GM19193 (cell line): Measurements from ENCODE around the gene HSFX4.
"Not testable (repeated sequence)": the region's sequence is repeated elsewhere in the genome, so short reads cannot be mapped to it uniquely, and the experiment has no call there.

Experiments
- POLR2A ChIP-seq: IDR thresholded peaks from 4 replicates; pipeline ENCODE4 v1.6.1; 2011; ENCODE audit not compliant: insufficient read depth, insufficient read length; ENCODE audit errors: extremely low read depth

The HSFX4 gene

DNA sequence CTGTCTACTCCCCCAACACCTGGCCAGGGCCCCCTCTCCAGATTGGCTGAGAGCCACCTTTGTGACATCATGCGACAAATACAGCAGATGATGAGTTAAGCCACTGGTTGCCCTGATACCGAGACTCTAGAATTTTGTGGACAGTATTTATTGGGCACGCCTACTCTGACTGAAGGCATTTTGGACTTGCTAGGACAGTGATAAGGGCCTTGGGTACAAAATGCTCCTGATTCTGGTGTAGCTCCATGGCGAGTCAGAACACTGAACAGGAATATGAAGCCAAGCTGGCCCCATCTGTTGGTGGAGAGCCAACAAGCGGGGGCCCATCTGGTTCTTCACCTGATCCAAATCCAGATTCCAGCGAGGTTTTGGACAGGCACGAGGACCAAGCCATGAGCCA, at the start of gene HSFX4:
TSS of gene HSFX4 (plus strand) at position 174 of the 400 bp plus-strand sequence. CDS start at position 246, 72 bp downstream.
- not testable (repeated sequence) for TF ChIP-seq POLR2A

- TF ChIP-seq POLR2A, result no peak
Measured at GRCh38 chrX:149881081-149881711, 48.2 kb upstream of the HSFX4 start, which contains the start of gene MAGEA8. Gene MAGEA8 (plus strand): TSS chrX:149881183. CDS start chrX:149884273, 3,090 bp downstream.

- no peak for TF ChIP-seq POLR2A
Measured at GRCh38 chrX:149898554-149898953, 30.8 kb upstream of the HSFX4 start.

DNA sequence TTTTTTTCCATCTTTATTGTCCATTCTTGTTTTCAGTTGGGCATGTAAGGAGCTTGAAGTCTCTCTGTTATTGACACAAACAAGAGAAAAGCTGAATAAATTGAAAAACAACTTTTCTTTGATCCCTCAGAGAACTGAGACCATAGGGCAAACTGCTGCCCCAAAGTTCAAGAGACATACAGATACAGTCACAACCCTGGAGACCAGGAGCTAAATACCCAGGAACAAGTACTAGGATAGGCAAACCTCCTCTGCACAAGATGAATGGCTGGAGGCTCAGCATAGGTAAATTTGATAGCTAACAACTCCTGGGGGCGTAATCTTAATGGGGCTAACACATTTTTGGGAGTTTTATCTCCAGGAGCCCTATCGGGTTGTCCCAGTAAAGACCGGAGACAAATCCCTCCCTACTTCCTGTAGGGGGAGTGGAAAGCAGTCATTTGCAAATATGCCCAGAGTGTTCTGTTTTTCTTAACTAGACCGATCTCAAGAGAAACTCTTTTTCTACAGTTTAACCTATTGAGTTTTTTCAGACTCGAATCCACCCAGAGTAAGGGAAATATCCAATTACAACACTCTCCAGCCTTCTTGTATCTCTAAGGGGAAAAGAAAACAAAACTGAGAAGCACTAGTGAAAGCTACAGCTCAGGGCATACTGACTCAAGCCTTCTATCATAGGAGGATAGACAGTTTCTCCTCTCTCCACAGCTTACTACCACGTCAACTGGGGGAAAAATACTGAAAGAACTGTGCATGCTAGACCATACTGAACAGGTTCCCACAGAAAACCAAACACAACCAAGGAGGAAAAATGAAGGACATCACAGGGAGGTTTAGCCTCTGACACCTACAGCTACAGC, 25.3 kb upstream of the HSFX4 start:
- no peak for TF ChIP-seq POLR2A

- TF ChIP-seq POLR2A, result no peak
Measured at GRCh38 chrX:149908308-149908707, 21.1 kb upstream of the HSFX4 start.

DNA sequence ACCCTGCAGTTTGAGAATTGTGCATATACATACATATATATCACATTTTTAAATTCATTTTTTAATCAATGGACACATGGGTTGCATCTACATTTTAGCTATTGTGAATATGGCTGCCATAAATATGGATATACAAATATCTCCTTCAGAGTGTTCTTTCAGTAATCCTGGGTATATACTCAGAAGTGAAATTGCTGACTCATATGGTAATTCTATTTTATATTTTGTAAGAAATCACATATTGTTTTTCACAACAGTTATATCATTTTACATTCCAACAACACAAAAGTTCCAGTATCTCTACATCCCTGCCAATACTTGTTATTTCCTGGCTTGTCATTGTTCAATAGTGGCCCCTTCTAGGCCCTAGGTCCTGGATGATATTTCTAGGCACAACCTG, 20.6 kb upstream of the HSFX4 start:
- TF ChIP-seq POLR2A, result no peak

- no peak for TF ChIP-seq POLR2A
Measured at GRCh38 chrX:149909324-149910177, 19.8 kb upstream of the HSFX4 start.

DNA sequence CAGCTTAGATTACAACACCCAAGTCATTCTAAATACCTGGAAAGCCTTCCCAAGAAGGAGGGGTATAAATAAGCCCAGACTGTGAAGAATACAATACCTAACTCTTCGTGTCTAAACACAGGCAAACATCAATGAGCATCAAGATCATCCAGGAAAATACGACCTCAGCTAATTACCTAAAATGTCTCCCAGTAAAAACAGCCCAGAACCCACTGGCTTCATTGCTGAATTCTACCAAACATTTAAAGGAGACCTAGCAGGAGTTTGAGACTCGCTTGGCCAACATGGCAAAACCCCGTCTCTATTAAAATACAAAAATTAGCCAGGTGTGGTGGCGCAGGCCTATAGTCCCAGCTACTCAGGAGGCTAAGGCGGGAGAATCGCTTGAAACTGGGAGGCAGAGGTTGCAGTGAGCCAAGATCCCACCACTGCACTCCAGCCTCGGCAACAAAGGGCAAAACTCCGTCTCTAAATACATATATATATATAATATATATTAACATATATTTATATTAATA, 19.1 kb upstream of the HSFX4 start:
- no peak for TF ChIP-seq POLR2A

GRCh38 chrX:149916745-149917392, 12.5 kb upstream of the HSFX4 start:
- TF ChIP-seq POLR2A, result no peak

- TF ChIP-seq POLR2A, result peak; percentile 69
Measured at GRCh38 chrX:149937871-149938426, 8.6 kb downstream of the HSFX4 start.

- TF ChIP-seq POLR2A, result no peak
Measured at GRCh38 chrX:149938427-149938880, 9.1 kb downstream of the HSFX4 start, which contains the start of gene EOLA2. Gene EOLA2 (minus strand): TSS chrX:149938491. CDS start chrX:149933874, 4,617 bp downstream.

DNA sequence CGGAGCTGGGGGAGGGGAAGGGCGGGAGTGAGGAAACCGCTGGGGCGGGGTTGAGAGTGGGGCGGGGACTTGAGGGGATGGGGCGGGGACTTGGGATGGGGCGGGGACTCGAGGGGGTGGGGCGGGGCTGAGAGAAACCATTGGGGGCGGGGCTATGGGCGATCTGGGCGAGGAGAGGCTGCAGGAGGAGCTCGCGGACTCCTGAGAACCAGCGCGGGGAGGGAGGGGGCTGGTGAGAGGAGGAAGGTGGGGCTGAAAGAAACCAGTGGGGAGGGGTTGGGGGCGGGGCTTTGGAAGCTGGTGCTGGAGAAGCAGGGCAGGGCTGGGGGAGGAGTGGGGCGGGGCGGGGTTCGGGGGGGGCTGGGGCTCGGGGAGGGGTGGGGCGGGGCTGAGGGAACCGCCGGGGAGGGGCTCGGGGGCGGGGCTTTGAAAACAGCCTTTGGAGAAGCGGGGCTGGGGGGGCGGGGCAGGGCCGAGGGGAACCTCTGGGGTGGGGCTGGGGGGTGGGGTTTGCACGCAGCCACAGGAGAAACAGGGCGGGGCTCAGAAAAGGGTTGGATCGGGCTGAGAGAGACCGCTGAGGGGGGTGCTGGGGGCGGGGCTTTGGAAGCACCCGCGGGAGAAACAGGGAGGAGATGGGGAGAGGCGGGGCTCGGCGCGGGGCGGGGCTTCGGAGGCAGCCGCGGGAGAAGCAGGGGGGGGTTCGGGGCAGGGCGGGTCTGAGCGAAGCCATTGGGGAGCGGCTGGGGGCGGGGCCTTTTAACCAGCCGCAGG, 9.7 kb downstream of the HSFX4 start:
- TF ChIP-seq POLR2A, result no peak

DNA sequence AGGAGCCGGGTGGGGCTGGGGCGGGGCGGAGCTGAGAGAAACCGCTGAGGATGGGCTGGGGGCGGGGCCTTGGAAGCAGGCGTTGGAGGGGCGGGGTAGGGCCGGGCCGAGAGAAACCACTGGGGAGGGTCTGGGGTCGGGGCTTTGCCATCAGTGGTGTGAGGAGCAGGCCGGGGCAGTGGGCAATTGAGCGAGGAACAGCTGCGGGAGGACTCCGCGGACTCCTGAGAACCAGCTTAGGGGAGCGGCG, 10.2 kb downstream of the HSFX4 start:
- TF ChIP-seq POLR2A, result no peak

GRCh38 chrX:149939905-149940673, 10.7 kb downstream of the HSFX4 start:
- peak; percentile 48 for TF ChIP-seq POLR2A
